BLaER1 (cell line): ENCODE data around the gene SLC41A2.
"Not testable (repeated sequence)": the region's sequence is repeated elsewhere in the genome, so short reads cannot be mapped to it uniquely, and the experiment has no call there.

Source experiments
- H3K27ac ChIP-seq: shearing (Covaris generic); formaldehyde crosslinking; 2 replicates; pipeline ENCODE4 v1.8.1; 2022
- H3K27me3 ChIP-seq: shearing (Covaris generic); formaldehyde crosslinking; 2 replicates; pipeline ENCODE4 v1.8.1; 2022
- H3K36me3 ChIP-seq: shearing (Covaris generic); formaldehyde crosslinking; 2 replicates; pipeline ENCODE4 v1.8.1; 2022
- H3K4me1 ChIP-seq: shearing (Covaris generic); formaldehyde crosslinking; 2 replicates; pipeline ENCODE4 v1.8.1; 2022
- H3K4me2 ChIP-seq: shearing (Covaris generic); formaldehyde crosslinking; 2 replicates; pipeline ENCODE4 v1.8.1; 2022
- H3K4me3 ChIP-seq: shearing (Covaris generic); formaldehyde crosslinking; 2 replicates; pipeline ENCODE4 v1.8.1; 2022
- H3K9ac ChIP-seq: shearing (Covaris generic); formaldehyde crosslinking; 2 replicates; pipeline ENCODE4 v1.8.1; 2022
- H3K9me3 ChIP-seq: shearing (Covaris generic); formaldehyde crosslinking; 2 replicates; pipeline ENCODE4 v1.8.1; 2022
- H4K20me1 ChIP-seq: shearing (Covaris generic); formaldehyde crosslinking; 2 replicates; pipeline ENCODE4 v1.8.1; 2022
- Cebpa-rat ChIP-seq: shearing (Covaris generic); IDR thresholded peaks from 2 replicates; pipeline ENCODE4 v1.8.1; 2022

The SLC41A2 gene

DNA sequence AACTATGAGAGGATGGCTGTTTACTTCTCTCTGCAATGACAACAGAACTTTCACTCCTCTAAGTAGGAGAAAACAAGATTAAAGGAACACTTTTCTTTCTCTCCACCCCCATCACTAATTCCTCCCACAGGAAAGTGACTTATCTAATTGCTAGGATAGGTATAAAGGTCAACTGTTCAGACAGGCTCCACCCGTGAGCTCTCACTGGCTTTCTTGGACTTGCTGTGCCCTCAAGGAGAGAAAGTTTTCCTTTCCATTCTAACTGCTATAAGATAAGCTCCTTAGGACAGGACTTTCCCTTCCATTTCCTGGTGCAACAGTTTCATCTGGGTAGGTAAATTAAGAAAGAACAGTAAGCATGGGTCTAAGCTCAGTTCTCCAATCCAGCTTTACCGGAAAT lies 4.8 kb downstream of the SLC41A2 start:
- Histone ChIP-seq H3K4me3 (no peak overlapping the region), H3K27me3 (peaks cover 19% of the 10 kb centered on the region), H3K4me2 (no peak overlapping the region), H4K20me1 (no peaks in the 10 kb centered on the region), H3K9ac (no peak overlapping the region), H3K36me3 (no peaks in the 10 kb centered on the region), H3K27ac (no peak overlapping the region), H3K4me1 (peaks cover 6% of the 10 kb centered on the region; the same call in 1 of the 2 replicates), H3K9me3 (no peaks in the 10 kb centered on the region)
- no peak for TF ChIP-seq Cebpa-rat

GRCh38 chr12:104952816-104953215 lies 5.3 kb downstream of the SLC41A2 start:
- no peak overlapping the region for H3K4me2 ChIP-seq
- H3K9ac ChIP-seq, result no peak overlapping the region
- no peak overlapping the region for H3K27ac ChIP-seq
- no peak overlapping the region for H3K4me3 ChIP-seq
- H3K27me3 ChIP-seq, result peaks cover 16% of the 10 kb centered on the region
- H3K4me1 ChIP-seq, result peaks cover 6% of the 10 kb centered on the region; the same call in 1 of the 2 replicates
- H3K36me3 ChIP-seq, result no peaks in the 10 kb centered on the region
- H4K20me1 ChIP-seq, result no peaks in the 10 kb centered on the region
- H3K9me3 ChIP-seq, result no peaks in the 10 kb centered on the region
- TF ChIP-seq Cebpa-rat, result no peak

DNA sequence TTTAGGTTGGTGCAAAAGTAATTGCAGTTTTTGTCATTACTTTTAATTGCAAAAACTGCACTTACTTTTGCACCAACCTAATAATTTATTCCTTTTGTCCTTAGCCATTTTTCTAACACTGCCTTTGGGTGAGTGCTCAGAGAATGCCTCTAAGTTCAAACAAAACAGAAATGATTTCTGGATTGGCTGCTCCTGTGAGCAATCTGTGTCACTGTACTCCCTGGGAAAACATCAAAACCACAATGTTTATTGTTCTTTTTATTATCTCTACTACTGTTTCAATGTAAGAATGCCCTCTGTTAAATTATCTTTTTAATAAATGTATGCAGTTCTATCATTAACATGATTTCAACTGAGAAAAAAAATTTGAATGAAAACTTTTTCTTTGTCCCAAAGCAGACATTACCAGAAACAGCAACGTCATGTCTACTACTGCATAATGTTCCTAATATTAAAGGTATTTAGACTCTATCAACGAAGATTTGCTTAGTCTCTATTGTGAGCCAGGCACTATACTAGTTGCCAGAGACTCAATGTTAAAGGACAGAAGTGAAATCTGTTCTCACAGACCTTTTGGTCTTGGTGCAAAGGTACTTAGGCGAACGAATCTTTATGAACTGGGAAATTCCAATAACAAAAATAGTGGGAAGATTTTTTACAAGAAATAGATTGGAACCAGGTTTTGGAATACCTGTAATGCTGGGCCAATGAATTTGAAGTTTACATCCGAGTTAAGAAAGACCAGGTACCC lies 6.2 kb downstream of the SLC41A2 start:
- Histone ChIP-seq H3K4me3 (no peak overlapping the region), H3K27me3 (peaks cover 7% of the 10 kb centered on the region), H3K9ac (no peak overlapping the region), H4K20me1 (no peaks in the 10 kb centered on the region), H3K36me3 (no peaks in the 10 kb centered on the region), H3K4me1 (no peaks in the 10 kb centered on the region), H3K4me2 (no peak overlapping the region), H3K9me3 (no peaks in the 10 kb centered on the region), H3K27ac (no peak overlapping the region)
- TF ChIP-seq Cebpa-rat, result no peak

DNA sequence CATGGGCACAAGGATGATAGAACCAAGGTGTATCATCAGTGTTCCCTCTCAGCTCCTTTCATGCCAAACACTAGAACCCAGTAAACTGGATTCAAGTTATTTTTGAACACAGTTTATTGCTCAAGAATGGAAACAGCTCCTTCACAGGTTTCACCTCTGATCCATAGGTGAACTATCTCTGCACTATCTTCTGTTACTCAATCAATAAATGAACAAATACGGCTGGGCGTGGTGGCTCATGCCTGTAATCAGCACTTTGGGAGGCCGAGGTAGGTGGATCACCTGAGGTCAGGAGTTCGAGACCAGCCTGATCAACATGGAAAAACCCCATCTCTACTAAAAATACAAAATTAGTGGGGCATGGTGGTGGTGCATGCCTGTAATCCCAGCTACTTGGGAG lies 9.4 kb downstream of the SLC41A2 start:
- H3K4me1 ChIP-seq, H3K9me3 ChIP-seq, H4K20me1 ChIP-seq: not testable (repeated sequence)

DNA sequence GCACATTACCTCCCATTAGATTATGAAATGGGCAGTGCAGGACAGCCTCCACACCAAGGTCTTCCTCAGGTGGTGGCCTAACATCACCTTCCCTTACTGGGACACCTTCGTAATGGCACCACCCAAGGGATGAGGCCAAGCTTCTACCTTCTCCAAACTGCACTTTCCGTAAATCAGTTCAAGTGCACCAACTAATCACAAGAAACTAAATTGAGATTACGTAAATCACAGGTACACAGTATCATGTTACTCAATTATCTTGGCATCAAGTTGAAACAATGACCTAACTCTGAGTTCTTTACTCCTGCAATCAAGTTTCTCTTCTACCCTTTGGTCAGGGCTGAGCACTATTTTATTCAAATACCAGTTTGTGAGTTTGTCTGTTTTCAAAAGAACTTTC lies 13.8 kb downstream of the SLC41A2 start:
- H3K4me2 ChIP-seq, result no peak overlapping the region
- no peak overlapping the region for H3K9ac ChIP-seq
- no peak overlapping the region for H3K4me3 ChIP-seq
- H3K4me1 ChIP-seq, result no peaks in the 10 kb centered on the region
- no peaks in the 10 kb centered on the region for H3K27me3 ChIP-seq
- no peak overlapping the region for H3K27ac ChIP-seq
- no peaks in the 10 kb centered on the region for H3K36me3 ChIP-seq
- no peak for TF ChIP-seq Cebpa-rat
- peaks cover 15% of the 10 kb centered on the region for H3K9me3 ChIP-seq
- H4K20me1 ChIP-seq, result no peaks in the 10 kb centered on the region

More for the DNA sequence above, 9.4 kb downstream of the SLC41A2 start:
- H3K4me2 ChIP-seq, H3K27me3 ChIP-seq, H3K9ac ChIP-seq, H3K27ac ChIP-seq, H3K36me3 ChIP-seq, H3K4me3 ChIP-seq: not testable (repeated sequence)

DNA sequence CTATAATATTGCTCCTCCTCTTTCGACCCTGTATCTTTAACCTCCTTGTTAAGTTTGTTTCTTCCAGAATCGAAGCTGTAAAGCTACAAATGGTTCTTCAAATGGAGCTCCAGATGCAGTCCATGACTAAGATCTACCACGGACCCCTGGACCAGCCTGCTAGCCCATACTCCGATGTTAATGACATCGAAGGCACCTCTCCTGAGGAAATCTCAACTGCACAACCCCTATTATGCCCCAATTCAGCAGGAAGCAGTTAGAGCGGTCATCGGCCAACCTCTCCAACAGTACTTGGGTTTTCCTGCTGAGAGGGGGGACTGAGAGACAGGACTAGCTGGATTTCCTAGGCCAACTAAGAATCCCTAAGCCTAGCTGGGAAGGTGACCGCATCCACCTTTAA lies 14.7 kb downstream of the SLC41A2 start:
- not testable (repeated sequence) for H3K4me2 ChIP-seq, H3K4me1 ChIP-seq, H4K20me1 ChIP-seq, H3K27me3 ChIP-seq, H3K9ac ChIP-seq, H3K27ac ChIP-seq, H3K4me3 ChIP-seq, H3K36me3 ChIP-seq
- peaks cover 15% of the 10 kb centered on the region for H3K9me3 ChIP-seq

DNA sequence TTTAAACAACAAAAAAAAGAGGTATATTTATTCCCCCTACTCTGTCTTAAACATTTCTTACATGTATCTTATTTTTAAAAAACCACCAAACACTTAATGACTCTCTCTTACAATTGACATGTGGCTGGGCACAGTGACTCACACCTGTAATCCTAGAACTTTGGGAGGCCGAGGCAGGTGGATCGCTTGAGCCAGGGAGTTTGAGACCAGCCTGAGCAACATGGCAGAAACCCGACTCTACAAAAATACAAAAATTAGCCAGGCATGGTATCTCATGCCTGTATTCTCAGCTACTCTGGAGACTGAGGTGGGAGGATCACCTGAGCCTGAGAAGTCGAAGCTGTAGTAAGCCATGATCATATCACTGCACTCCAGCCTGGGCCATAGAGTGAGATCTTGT lies 16.0 kb downstream of the SLC41A2 start:
- no peaks in the 10 kb centered on the region for H3K4me1 ChIP-seq
- no peak for TF ChIP-seq Cebpa-rat
- H3K4me3 ChIP-seq, result no peak overlapping the region
- H3K36me3 ChIP-seq, result no peaks in the 10 kb centered on the region
- H3K27me3 ChIP-seq, result no peaks in the 10 kb centered on the region
- no peaks in the 10 kb centered on the region for H4K20me1 ChIP-seq
- peaks cover 15% of the 10 kb centered on the region for H3K9me3 ChIP-seq
- H3K4me2 ChIP-seq, result no peak overlapping the region
- no peak overlapping the region for H3K9ac ChIP-seq
- H3K27ac ChIP-seq, result no peak overlapping the region

- H4K20me1 ChIP-seq, result no peaks in the 10 kb centered on the region
- no peak for TF ChIP-seq Cebpa-rat
- no peaks in the 10 kb centered on the region for H3K36me3 ChIP-seq
- H3K9me3 ChIP-seq, result peaks cover 15% of the 10 kb centered on the region
- no peak overlapping the region for H3K4me3 ChIP-seq
- no peak overlapping the region for H3K9ac ChIP-seq
- H3K4me1 ChIP-seq, result no peaks in the 10 kb centered on the region
- H3K27ac ChIP-seq, result no peak overlapping the region
- no peak overlapping the region for H3K4me2 ChIP-seq
- no peaks in the 10 kb centered on the region for H3K27me3 ChIP-seq
Observed at GRCh38 chr12:104941454-104941853, 16.6 kb downstream of the SLC41A2 start.

- H3K27me3 ChIP-seq, result no peaks in the 10 kb centered on the region
- H3K27ac ChIP-seq, result no peak overlapping the region
- peaks cover 11% of the 10 kb centered on the region for H3K9me3 ChIP-seq
- H3K36me3 ChIP-seq, result no peaks in the 10 kb centered on the region
- no peak overlapping the region for H3K4me3 ChIP-seq
- no peak overlapping the region for H3K4me2 ChIP-seq
- no peak overlapping the region for H3K9ac ChIP-seq
- no peaks in the 10 kb centered on the region for H3K4me1 ChIP-seq
- no peaks in the 10 kb centered on the region for H4K20me1 ChIP-seq
- TF ChIP-seq Cebpa-rat, result no peak
Observed at GRCh38 chr12:104939089-104939488, 19.0 kb downstream of the SLC41A2 start.

- Histone ChIP-seq H3K4me3 (no peak overlapping the region), H3K9me3 (peaks cover 4% of the 10 kb centered on the region), H3K36me3 (no peaks in the 10 kb centered on the region), H3K27me3 (no peaks in the 10 kb centered on the region), H3K4me2 (no peak overlapping the region), H3K4me1 (no peaks in the 10 kb centered on the region), H3K27ac (no peak overlapping the region), H4K20me1 (no peaks in the 10 kb centered on the region), H3K9ac (no peak overlapping the region)
- TF ChIP-seq Cebpa-rat, result no peak
Observed at GRCh38 chr12:104938371-104938770, 19.7 kb downstream of the SLC41A2 start.

DNA sequence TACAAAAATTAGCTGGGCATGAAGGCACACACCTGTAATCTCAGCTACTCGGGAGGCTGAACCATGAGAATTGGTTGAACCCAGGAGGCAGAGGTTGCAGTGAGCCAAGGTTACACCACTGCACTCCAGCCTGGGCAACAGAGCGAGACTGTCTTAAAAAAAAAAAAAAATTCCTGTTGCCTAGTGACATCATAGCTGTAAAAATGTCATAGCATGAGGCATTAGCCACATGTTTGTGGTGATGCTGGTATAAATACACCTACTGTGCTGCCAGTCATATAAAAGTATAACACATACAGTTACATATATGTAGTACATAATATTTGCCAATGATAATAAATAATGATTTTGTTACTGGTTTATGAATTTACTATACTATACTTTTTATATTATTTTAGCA lies 22.2 kb downstream of the SLC41A2 start:
- H4K20me1 ChIP-seq, result no peaks in the 10 kb centered on the region
- H3K9ac ChIP-seq, result no peak overlapping the region
- H3K4me3 ChIP-seq, result no peak overlapping the region
- no peak overlapping the region for H3K27ac ChIP-seq
- H3K4me1 ChIP-seq, result no peaks in the 10 kb centered on the region
- no peaks in the 10 kb centered on the region for H3K27me3 ChIP-seq
- no peak for TF ChIP-seq Cebpa-rat
- no peaks in the 10 kb centered on the region for H3K9me3 ChIP-seq
- no peaks in the 10 kb centered on the region for H3K36me3 ChIP-seq
- no peak overlapping the region for H3K4me2 ChIP-seq
